ENCODE data around the gene TGM2.

The TGM2 gene

DNA sequence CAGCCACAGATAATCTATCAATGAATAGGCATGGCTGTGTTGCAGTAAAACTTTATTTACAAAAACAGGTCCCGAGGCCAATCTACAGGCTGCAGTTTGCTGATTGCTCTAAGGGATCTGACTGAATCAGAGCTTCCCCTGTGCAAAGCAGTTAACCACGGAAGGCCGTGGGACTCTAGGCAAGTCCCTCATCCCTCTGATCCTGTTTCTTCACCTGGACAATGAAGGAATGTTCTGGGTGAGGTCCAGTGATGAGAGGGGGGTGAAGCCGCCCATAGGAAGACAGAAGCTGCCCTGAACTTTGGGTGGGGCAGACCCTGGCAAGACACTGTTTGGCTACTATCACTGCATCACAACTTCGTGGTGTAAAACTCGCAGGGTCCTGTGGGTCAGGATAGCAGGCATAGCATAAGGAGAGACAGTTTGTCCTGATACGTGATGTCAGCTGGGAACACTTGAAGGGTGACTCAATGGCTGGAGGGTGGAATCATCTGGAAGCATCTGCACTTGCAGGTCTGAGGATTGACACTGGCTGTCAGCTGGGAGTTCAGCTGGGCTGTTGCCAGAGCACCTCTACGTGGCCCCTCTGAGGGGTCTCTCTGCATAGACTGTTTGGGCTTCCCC, 33.3 kb upstream of the TGM2 start:
- no peak for DNase-seq

- no peak for DNase-seq
These were observed 32.5 kb upstream of the TGM2 start for GRCh38 chr20:38197619-38198018.

DNA sequence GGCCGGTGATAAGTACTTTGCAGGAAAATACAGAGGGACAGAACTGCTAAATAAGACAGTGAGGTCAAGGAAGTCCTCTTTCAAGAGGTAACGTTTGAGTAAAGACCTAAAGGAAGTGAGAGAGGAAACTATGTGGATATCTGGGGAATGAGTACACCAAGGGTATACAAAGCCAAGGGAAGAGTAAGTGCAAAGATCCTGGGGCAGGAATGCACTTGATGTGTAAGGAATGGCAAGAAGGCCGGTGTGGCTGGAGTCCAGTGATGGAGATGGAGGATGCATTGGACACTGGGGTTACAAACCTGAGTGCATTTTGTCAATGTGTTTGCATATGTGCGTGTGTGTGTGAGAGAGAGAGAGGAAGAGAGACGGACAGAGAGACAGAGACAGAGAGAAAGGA, 32.1 kb upstream of the TGM2 start:
- DNase-seq, result no peak

- no peak for DNase-seq
These were observed 31.5 kb upstream of the TGM2 start for GRCh38 chr20:38196592-38196991.

- DNase-seq, result no peak
These were observed 31.0 kb upstream of the TGM2 start for GRCh38 chr20:38196076-38196475.

DNA sequence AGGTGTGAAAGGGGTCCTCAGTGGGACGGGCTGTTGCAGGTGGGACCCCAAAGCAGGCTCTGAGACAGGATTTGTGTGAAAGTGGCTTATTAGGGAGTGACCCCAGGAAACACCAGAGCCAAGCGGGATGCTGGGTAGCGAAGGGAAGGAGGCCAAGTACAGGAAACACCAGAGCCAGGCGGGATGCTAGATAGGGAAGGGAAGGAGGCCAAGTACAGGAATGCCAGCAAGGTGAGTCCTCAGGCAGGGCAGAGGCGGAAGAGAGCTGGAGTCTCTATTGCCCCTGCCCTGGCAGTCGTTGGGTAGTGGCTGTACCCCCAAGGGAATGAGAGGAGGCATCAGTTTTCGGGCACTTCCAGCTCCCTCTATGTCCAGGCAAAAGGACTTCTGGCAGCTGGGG, 30.5 kb upstream of the TGM2 start:
- DNase-seq, result no peak

GRCh38 chr20:38194971-38195504, 30.0 kb upstream of the TGM2 start:
- DNase-seq, result no peak

GRCh38 chr20:38193586-38194105, 28.6 kb upstream of the TGM2 start:
- no peak for DNase-seq

DNA sequence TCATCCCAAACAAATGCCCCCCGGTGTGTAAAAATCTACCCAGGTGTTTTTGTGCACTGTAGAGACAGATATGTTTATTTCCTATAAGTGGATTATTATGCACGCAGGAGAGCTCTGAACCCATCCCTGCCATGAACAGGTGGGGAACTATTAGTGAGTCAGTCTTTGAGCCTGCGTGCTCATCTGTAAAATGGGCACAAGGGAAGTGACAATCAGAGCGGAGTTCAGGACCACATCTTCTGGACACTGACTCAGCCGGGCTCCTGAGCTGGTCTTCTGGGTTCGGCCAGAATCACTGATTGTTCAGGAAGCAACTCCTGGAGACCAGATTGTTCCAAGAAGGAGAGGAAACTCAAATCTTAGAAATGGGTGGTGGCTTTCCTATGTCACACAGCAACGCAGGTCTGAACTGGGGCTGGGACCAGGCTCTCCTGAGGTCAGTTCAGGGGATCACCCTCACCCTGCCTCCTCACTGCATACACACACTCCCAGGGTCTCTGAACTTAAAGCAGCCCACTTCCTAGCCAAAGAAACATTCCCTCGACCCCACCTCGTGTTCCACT, 27.3 kb upstream of the TGM2 start:
- no peak for DNase-seq

GRCh38 chr20:38191654-38192053, 26.6 kb upstream of the TGM2 start:
- no peak for DNase-seq

GRCh38 chr20:38190936-38191371, 25.9 kb upstream of the TGM2 start:
- no peak for DNase-seq

DNA sequence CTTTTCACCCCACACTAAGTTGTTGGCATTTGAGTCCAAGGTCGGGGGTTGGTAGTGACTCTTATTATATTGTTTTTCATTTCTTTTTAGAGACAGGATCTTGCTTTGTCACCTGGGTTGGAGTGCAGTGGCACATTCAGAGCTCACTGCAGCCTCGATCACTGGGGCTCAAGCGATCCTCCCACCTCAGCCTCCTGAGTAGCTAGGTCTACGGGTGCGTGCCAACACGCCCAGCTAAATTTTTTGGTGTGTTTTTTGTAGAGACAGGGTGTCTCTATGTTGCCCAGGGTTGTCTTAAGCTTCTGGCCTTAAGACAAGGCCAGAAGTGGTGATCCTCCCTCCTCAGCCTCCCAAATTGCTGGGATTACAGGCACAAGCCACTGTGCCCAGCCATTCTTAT, 25.1 kb upstream of the TGM2 start:
- DNase-seq, result no peak

DNA sequence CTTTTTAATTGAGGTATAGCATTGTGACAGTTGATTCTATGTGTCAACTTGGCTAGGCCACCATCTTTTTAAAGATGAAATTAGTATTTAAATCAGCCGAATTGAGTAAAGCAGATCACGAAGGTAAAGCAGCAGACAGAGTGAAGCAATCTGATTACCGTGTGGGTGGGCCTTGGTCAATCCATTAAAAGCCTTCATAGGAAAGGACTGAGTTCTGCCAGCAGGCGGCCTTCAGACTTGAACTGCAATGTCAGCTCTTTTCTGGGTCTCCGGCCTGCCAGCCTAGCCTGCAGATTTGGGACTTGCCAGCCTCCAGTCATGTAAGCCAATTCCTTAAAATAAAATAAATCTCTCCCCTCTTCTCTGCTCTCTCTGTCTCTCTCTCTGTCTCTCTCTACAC, 22.4 kb upstream of the TGM2 start:
- no peak for DNase-seq

GRCh38 chr20:38186788-38187221, 21.7 kb upstream of the TGM2 start:
- DNase-seq, result no peak

DNA sequence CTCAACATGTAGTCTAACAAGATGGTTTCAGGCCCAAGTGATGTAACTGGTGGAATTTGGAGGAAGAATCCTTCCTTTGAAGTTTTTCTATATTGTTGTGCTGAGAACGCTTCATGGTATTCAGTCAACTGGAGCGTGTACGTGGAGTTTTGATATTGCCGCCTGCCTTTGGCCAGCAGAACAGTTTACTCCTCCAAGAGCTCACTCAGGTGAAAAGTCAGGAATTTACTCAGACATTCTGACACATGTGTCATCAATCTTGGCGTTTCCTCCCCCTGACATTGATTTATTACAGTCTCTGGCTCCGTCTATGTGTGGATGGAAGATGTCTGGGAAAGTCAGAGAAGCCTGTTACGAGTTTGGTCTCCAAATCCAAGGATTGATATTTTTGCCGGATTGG, 19.0 kb upstream of the TGM2 start:
- DNase-seq, result no peak

- no peak for DNase-seq
These were observed 16.9 kb upstream of the TGM2 start for GRCh38 chr20:38181971-38182370.

DNA sequence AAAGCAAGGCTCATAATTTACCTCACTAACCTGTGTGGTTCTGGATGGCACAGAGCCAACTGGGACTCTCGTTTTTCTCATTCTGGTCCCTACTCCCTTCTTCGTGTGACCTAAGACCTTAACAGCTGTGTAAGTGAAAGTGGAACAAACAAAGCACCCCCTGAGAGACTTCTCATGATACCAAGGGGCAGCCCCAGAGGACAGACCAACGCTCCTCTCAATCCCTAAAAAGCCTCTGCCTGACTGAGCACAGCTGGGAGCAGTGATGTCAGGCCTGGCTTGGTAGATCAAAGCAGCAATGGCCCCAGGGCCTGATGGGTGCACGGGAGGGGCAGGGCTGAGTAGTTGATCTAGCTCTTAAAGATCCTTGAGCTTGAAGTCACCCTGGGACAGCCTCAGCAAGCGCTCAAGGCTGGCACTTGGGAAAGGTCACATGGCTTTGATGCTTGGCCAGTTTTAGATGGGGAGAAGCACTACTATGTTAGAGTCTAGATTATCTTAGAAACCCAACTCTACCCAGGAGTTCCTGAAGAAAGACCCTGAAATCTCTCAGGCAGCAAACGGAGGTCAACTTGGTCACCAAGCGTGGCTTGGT, 16.2 kb upstream of the TGM2 start:
- no peak for DNase-seq

GRCh38 chr20:38180781-38181180, 15.7 kb upstream of the TGM2 start:
- no peak for DNase-seq

DNA sequence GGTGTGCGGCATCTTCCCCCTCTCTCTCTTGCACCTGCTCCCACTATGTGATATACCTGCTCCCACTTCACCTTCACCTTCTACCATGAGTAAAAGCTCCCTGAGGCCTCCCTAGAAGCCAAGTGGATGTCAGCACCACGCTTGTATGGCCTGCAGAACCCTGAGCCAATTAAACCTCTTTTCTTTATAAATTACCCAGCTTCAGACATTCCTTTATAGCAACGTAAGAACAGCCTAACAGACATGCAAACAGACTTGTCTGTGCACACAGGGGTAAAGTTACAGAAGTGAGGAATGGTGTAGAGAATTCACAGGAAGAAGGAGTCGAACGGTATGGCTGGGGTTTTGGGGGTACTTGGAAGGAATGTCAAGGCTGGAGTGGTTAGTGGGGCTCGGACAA, 14.8 kb upstream of the TGM2 start:
- DNase-seq, result no peak

GRCh38 chr20:38178581-38178980, 13.5 kb upstream of the TGM2 start:
- DNase-seq, result no peak

DNA sequence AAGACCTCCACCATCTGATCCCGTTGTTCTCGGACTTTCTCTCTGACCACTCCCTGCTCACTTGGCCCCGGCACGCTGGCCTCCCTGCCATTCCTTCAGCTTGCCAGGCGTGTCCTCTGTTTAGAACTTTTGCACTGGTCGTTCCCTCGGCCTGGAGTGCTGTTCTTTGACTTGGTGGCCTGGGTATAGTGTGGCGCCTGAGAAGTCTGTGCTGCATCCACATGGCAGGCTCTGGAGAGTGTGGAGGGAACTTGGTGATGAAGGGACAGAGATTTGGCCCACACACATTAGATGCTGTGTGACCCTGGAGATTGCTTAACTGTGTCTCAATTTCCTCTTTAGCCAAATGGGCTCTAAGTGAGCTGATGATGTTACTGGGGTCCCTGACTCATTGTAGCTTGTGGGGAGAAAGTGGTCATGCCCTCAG, 13.0 kb upstream of the TGM2 start:
- no peak for DNase-seq

- DNase-seq, result no peak
These were observed 12.1 kb upstream of the TGM2 start for GRCh38 chr20:38177201-38177600.

DNA sequence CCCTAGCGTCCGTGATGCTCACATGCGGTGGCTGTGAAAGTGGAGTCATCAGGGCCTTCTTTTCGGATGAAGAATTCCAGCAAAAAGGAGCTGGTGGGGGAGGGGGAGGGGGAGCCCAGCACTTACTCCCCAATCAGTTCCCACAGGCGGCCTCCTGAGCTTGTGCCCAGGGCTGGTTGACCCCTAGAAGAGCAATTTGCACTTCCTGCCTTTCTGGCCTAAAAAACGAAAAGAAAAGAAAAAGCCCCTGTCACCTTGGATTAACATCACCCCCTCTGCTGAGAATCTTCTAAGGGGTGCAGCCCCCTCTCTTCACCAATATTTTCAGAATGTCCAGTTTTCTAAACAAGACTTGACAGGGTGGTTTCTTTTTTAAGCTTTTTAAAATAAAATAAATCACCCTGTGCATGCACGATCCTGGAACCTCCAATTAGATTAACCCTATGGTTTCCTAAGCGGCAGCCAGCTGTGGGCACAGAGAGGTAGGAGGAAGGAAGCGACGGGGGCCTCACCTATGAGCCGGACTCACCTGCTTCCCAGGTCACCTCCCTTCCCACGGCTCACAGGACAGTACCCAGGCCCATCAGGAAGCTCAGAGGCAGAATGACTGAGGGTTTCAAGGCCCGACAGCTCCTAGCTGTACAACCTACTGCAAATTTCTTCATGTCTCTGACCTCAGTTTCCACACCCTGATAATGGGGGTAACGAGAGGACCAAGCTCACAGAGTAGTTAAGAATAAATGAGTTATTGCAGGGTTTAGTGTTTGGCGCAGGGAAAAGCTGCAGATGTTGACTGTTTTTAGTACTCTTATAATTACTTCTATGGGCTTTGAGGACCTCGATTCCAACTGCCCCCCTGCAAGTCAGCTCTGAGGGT, 10.5 kb upstream of the TGM2 start:
- no peak for DNase-seq
